Hypothalamus (tissue), 51 donors: ENCODE measurements around the gene ABCB8.
A peak's percentile ranks its signal among the peaks of the same experiment; 100 is the strongest.
"Not testable (repeated sequence)": the region's sequence is repeated elsewhere in the genome, so short reads cannot be mapped to it uniquely, and the experiment has no call there.

ENCODE experiments used
- DNase-seq, 51 donors: peaks; one replicate each; lab custom pipeline; 2025; lab: John Stamatoyannopoulos, UW

Gene ABCB8

DNA sequence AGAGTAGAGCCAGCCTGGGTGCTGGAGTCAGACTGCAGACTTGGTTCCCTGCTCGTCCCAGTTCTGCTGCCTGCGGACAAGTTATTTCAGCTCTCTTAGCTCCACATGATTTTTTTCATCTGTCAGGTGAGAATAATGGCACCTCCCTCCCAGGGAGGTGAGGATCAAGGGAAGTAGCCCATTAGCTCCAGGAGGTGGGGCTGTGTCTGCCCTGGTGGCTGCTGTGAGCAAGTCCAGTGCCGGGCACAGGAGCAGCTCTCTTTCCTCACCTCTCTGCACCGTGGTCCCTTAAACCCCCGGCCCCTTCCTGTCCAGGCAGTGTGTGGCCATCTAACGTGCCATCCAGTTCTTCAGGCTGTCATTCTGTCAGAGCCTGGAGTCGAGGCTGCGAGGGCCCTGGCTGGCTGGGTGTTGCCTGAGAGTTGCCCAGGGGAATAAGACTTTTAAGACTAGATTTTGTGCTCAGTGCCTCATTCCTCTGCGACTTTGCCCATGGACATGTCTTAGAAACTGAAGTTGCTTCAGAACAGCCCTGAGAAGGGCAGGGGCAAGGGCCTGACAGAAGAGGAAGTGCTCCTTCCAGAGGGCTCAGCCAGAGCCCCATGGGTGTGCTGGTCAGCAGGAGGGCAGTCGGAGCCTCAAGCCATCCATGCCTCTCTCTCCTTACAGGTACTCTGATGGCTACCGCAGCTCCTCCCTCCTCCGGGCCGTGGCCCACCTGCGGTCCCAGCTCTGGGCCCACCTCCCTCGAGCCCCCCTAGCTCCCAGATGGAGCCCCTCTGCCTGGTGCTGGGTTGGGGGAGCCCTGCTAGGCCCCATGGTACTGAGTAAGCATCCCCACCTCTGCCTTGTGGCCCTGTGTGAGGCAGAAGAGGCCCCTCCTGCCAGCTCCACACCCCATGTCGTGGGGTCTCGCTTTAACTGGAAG, 5.0 kb downstream of the ABCB8 start:
- no peak for DNase-seq

DNA sequence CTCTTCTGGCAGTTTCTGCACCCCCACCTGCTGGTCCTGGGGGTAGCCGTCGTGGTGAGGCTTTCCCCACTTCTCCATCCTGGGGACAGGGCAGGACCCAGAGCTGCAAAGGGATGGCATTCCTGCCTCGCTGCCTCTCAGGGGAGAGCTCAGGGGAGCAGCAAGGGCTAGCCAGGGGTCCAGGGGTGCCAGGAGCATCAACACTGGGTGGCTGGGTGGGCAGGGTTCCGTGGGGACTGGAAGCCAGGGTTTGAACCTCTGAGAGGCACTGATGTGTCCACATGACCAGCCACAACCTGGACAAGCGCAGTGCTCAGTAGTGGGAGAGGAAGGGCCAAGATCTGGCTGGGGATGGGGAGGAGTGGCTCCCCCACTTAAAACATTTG, 5.6 kb downstream of the ABCB8 start:
- no peak for DNase-seq

DNA sequence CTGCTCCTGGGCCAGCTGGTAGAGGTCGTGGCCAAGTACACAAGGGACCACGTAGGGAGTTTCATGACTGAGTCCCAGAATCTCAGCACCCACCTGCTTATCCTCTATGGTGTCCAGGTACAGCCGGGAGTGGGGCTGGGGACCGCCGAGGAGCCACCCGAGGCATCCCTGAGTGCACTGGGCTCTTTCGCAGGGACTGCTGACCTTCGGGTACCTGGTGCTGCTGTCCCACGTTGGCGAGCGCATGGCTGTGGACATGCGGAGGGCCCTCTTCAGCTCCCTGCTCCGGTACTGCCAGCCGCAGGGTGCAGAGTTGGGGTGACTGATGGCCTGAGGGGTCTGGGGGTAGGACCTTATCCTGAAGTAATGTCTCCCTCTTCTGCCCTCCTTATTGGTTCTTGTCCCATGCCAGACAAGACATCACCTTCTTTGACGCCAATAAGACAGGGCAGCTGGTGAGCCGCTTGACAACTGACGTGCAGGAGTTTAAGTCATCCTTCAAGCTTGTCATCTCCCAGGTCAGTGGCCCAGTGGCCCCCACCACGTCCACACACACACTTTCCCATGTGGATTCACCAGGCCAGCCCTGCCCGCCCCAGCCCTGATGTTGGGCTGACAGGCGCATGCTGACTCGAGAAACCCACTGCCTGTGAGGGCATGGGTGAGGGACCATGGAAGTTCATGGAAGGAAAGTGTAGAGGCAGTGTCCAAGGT, 6.2 kb downstream of the ABCB8 start:
- DNase-seq: no peak

- peak in 2 of 51 donors; percentile 36 to 48 for DNase-seq
Measured at GRCh38 chr7:151035026-151035717, 6.9 kb downstream of the ABCB8 start.

DNA sequence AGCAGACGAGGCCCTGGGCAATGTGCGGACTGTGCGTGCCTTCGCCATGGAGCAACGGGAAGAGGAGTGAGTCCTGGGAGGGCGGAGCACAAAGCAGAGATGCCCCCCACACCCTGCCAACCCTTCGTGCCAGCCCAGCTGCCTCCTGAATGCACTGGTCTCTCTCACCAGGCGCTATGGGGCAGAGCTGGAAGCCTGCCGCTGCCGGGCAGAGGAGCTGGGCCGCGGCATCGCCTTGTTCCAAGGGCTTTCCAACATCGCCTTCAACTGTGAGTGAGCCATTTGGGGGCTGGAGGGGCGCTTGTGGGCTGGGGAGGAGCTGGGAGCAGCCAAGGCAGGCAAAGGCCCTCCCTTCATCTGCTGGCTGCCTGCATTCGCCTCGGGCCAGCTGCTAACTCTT, 7.7 kb downstream of the ABCB8 start:
- no peak for DNase-seq

- peak in 2 of 51 donors; percentile 9 to 38 for DNase-seq
Measured at GRCh38 chr7:151038951-151039849, 10.9 kb downstream of the ABCB8 start.

GRCh38 chr7:151039850-151040548, 11.7 kb downstream of the ABCB8 start:
- no peak for DNase-seq

GRCh38 chr7:151040616-151041375, 12.5 kb downstream of the ABCB8 start:
- no peak for DNase-seq

- DNase-seq: not testable (repeated sequence)
Measured at GRCh38 chr7:151043449-151043848, 15.2 kb downstream of the ABCB8 start.

- no peak for DNase-seq
Measured at GRCh38 chr7:151043959-151044358, 15.7 kb downstream of the ABCB8 start.

- DNase-seq: no peak
Measured at GRCh38 chr7:151045262-151045661, 17.0 kb downstream of the ABCB8 start.

- peak in 1 of 51 donors; percentile 6 for DNase-seq
Measured at GRCh38 chr7:151045967-151046366, 17.7 kb downstream of the ABCB8 start.

- DNase-seq: peak in 7 of 51 donors; percentile 10 to 44 (median 21)
Measured at GRCh38 chr7:151046603-151047573, 18.6 kb downstream of the ABCB8 start.

GRCh38 chr7:151047976-151048815, 19.9 kb downstream of the ABCB8 start, which contains the start of gene ASIC3:
ASIC3 (plus strand) TSS chr7:151048531; CDS start chr7:151048886, 355 bp downstream.
- no peak for DNase-seq

GRCh38 chr7:151048911-151049463, 20.7 kb downstream of the ABCB8 start:
- DNase-seq: no peak

- peak in 20 of 51 donors; percentile 14 to 58 (median 30) for DNase-seq
Measured at GRCh38 chr7:151051108-151051507, 22.9 kb downstream of the ABCB8 start.
